ENCODE results near the gene SPATC1L.

SPATC1L gene

GRCh38 chr21:46214478-46215340 lies 30.4 kb upstream of the SPATC1L start:
- no peak for TF ChIP-seq CTCF (IDR thresholded peaks at IDR 0.05; ENCODE audit: low read depth, low read length, missing control alignments)
- DNase-seq (ENCODE audit: extremely low read depth, low read depth), result no peak
- H3K4me3 ChIP-seq (replicated peaks; ENCODE audit: low read depth, low read length), result no peak overlapping the region

- DNase-seq (ENCODE audit: extremely low read depth, low read depth), result no peak
- no peak for TF ChIP-seq CTCF (IDR thresholded peaks at IDR 0.05; ENCODE audit: low read depth, low read length, missing control alignments)
- no peak overlapping the region for H3K4me3 ChIP-seq (replicated peaks; ENCODE audit: low read depth, low read length)
These were observed 29.5 kb upstream of the SPATC1L start for GRCh38 chr21:46213620-46214286.

GRCh38 chr21:46212721-46213484 lies 28.6 kb upstream of the SPATC1L start:
- no peak overlapping the region for H3K4me3 ChIP-seq (replicated peaks; ENCODE audit: low read depth, low read length)
- no peak for TF ChIP-seq CTCF (IDR thresholded peaks at IDR 0.05; ENCODE audit: low read depth, low read length, missing control alignments)
- no peak for DNase-seq (ENCODE audit: extremely low read depth, low read depth)

GRCh38 chr21:46211786-46212720 lies 27.8 kb upstream of the SPATC1L start:
- H3K4me3 ChIP-seq (replicated peaks; ENCODE audit: low read depth, low read length), result no peak overlapping the region
- DNase-seq (ENCODE audit: extremely low read depth, low read depth), result no peak
- TF ChIP-seq CTCF (IDR thresholded peaks at IDR 0.05; ENCODE audit: low read depth, low read length, missing control alignments), result no peak

- no peak overlapping the region for H3K4me3 ChIP-seq (replicated peaks; ENCODE audit: low read depth, low read length)
- no peak for TF ChIP-seq CTCF (IDR thresholded peaks at IDR 0.05; ENCODE audit: low read depth, low read length, missing control alignments)
- no peak for DNase-seq (ENCODE audit: extremely low read depth, low read depth)
These were observed 27.1 kb upstream of the SPATC1L start for GRCh38 chr21:46211376-46211775.

Measured in HFF-Myc (cell line).